Naive thymus-derived CD4-positive, alpha-beta T cell (primary cell): ENCODE results near the gene CARD14. TPM values are rescaled to one million over a fixed set of nuclear protein-coding genes. Genes with fewer than 3 reads are reported as not detected.
"Not testable (repeated sequence)": the region's sequence is repeated elsewhere in the genome, so short reads cannot be mapped to it uniquely, and the experiment has no call there.

Experiments used
- ATAC-seq: fragments of 150-1000 bp; cut with Tn5 transposase; 2 replicates; pipeline ENCODE4 v1.10.0; 2021; ENCODE audit warnings: mild to moderate bottlenecking, moderate library complexity
- CTCF ChIA-PET: fragments of 350-600 bp; sonication (Branson Sonifier 250); formaldehyde crosslinking; loops from one replicate; lab custom pipeline; 2021; ENCODE audit warnings: antibody characterized with exemption; lab: Charles Lee
- POLR2A ChIA-PET: fragments of 350-600 bp; sonication (Branson Sonifier 250); formaldehyde crosslinking; loops from one replicate; lab custom pipeline; 2021; ENCODE audit warnings: antibody characterized with exemption, inconsistent platforms; lab: Charles Lee
- DNase-seq, 9 donors: peaks; one replicate each; pipeline versions ENCODE4 v3.0.0 to v3.0.0-alpha.2; 2020 to 2022; ENCODE audit warnings: mixed read lengths in 1 of 9
- H3K27ac ChIP-seq: one replicate; pipeline ENCODE4 v1.7.0; 2013; ENCODE audit warnings: mild to moderate bottlenecking, low read depth, low read length, moderate library complexity
- H3K27me3 ChIP-seq, 2 donors: one replicate each; pipeline ENCODE4 v1.7.0; 2013; ENCODE audit warnings: low read length in 2 of 2, mild to moderate bottlenecking in 2 of 2, moderate library complexity in 2 of 2; ENCODE audit not compliant: control insufficient read depth in 2 of 2, insufficient read depth in 2 of 2
- H3K36me3 ChIP-seq, 3 experiments: 1 replicate in 2 of 3; 2 replicates in 1 of 3; pipeline ENCODE4 v1.7.0; 2013; ENCODE audit warnings: low read length in 3 of 3, mild to moderate bottlenecking in 3 of 3, moderate library complexity in 1 of 3; ENCODE audit not compliant: insufficient read depth in 3 of 3, control insufficient read depth in 2 of 3
- H3K4me1 ChIP-seq, 2 donors: one replicate each; pipeline ENCODE4 v1.7.0; 2013; ENCODE audit warnings: low read length in 2 of 2, mild to moderate bottlenecking in 2 of 2, moderate library complexity in 1 of 2; ENCODE audit not compliant: control insufficient read depth in 2 of 2, insufficient read depth in 2 of 2
- H3K4me3 ChIP-seq: 2 replicates; pipeline ENCODE4 v1.7.0; 2013; ENCODE audit warnings: mild to moderate bottlenecking, low read length
- H3K9me3 ChIP-seq, 3 experiments: 1 replicate in 2 of 3; 2 replicates in 1 of 3; pipeline ENCODE4 v1.7.0; 2013; ENCODE audit warnings: low read length in 3 of 3; ENCODE audit not compliant: control insufficient read depth in 2 of 3
- H3K27ac Mint-ChIP-seq, 9 donors: one replicate each; pipeline ENCODE4 v1.8.0; 2020 to 2022; ENCODE audit warnings: mixed read lengths in 9 of 9, mild to moderate bottlenecking in 8 of 9, moderate library complexity in 5 of 9, inconsistent platforms in 2 of 9
- H3K27me3 Mint-ChIP-seq, 5 donors: one replicate each; pipeline ENCODE4 v1.8.0; 2021 to 2022; ENCODE audit warnings: mixed read lengths in 5 of 5, mild to moderate bottlenecking in 1 of 5
- H3K36me3 Mint-ChIP-seq, 5 donors: one replicate each; pipeline ENCODE4 v1.8.0; 2020 to 2022; ENCODE audit warnings: mixed read lengths in 5 of 5, mild to moderate bottlenecking in 3 of 5, inconsistent platforms in 1 of 5
- H3K4me1 Mint-ChIP-seq, 7 donors: one replicate each; pipeline ENCODE4 v1.8.0; 2020 to 2022; ENCODE audit warnings: mixed read lengths in 7 of 7, mild to moderate bottlenecking in 3 of 7, inconsistent platforms in 1 of 7
- H3K4me3 Mint-ChIP-seq, 10 donors: one replicate each; pipeline ENCODE4 v1.8.0; 2020 to 2022; ENCODE audit warnings: mild to moderate bottlenecking in 10 of 10, mixed read lengths in 10 of 10, moderate library complexity in 6 of 10, inconsistent platforms in 2 of 10
- H3K9me3 Mint-ChIP-seq, 11 donors: one replicate each; pipeline ENCODE4 v1.8.0; 2020 to 2022; ENCODE audit warnings: mixed read lengths in 11 of 11, mild to moderate bottlenecking in 4 of 11, inconsistent platforms in 1 of 11, moderate library complexity in 1 of 11
- intact Hi-C, 2 donors: fragments of 100-400 bp; cut with micrococcal nuclease; formaldehyde crosslinking; loops; one replicate each; pipeline ENCODE4 v1.15.1; 2023
- polyA plus RNA-seq, 2 donors: library from polyadenylated mRNA; unstranded; fragments of 300-500 nt; fragmentation: Illumina TruSeq; gene quantifications; one replicate each; pipeline ENCODE4 v1.2.3, GENCODE V29; 2021
- total RNA-seq, 6 experiments: library from RNA in 5 of 6; stranded (reverse) in 5 of 6; gene quantifications; 1 replicate in 5 of 6; 2 replicates in 1 of 6; pipeline ENCODE4 v1.2.3 and lab custom pipeline; 2021 to 2026

CARD14 gene
- total and polyA plus RNA-seq, 7 experiments from 2014 or later = 0.24 to 0.57 (median 0.30) TPM; not detected in 4

DNA sequence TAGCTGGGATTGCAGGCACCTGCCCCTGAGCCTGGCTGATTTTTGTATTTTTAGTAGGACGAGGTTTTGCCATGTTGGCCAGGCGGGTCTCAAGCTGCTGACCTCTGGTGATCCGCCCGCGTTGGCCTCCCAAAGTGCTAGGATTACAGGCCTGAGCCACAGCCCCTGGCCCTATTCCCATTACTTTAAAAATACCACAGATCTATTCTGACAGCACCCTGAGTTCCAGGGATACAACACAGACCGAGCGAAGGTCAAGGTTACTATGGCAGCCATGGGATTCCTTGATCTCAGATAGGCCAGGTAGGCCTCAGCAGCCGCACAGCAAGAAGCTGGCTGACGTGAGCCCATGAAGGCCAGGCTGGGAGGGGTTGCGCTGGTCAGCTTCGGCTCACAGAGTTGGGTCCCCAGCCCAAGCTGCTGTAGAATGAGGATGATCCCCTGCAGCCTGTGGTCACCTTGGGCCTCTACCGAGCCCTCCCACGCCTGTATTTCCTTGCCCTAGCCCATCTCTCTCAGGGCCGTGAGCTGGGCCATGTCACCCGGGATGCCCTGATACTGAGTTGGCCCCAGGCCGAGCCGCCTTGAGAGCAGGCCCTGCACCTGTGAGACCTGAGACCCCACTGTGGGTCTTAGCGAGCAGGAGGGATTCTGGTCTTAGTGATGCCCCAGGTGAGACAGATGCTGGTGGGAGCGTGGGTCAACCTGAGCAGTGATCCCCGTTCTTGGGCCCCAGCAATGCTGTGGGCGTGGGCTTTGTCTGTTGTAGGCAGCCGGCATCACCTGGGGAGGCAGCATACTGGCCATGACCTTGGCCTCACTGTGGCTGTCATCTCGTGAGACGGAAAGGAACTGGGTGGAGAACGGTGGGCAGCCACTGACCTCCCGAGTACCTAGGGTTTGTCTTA lies 74.0 kb downstream of the CARD14 start:
- H3K27me3 Mint-ChIP-seq = no peaks in the 10 kb centered on the region
- ChIA-PET CTCF (no interaction called here), POLR2A (no interaction called here)
- intact Hi-C loops = no loop called here
- peaks cover 0 to 12% (median 8%) of the 10 kb centered on the region in 5 donors for H3K36me3 Mint-ChIP-seq
- H3K9me3 Mint-ChIP-seq = no peaks in the 10 kb centered on the region
- H3K4me1 Mint-ChIP-seq = no peaks in the 10 kb centered on the region
- no peak overlapping the region for H3K27ac Mint-ChIP-seq
- DNase-seq = no peak
- no peak overlapping the region for H3K4me3 Mint-ChIP-seq
- peaks cover 0 to 64% (median 4%) of the 10 kb centered on the region in 3 experiments for H3K36me3 ChIP-seq
- no peaks in the 10 kb centered on the region for H3K27me3 ChIP-seq
- no peak for ATAC-seq
- no peaks in the 10 kb centered on the region for H3K4me1 ChIP-seq
- H3K27ac ChIP-seq = no peak overlapping the region
- no peak overlapping the region for H3K4me3 ChIP-seq
- H3K9me3 ChIP-seq = no peaks in the 10 kb centered on the region

DNA sequence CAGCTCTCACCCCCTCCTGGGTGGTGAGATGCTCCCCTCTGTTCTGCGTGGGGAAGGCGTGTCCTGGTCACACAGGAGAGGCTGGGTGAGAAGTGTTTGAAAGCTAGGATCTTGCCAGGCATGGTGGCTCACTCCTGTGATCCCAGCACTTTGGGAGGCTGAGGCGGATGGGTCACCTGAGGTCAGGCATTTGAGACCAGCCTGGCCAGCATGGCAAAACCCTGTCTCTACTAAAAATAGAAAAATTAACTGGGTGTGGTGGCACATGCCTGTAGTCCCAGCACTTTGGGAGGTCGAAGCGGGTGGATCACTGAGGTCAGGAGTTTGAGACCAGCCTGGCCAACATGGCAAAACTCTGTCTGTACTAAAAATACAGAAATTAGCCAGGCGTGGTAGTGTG lies 74.6 kb downstream of the CARD14 start:
- H3K4me1 Mint-ChIP-seq, CTCF ChIA-PET, H3K27ac Mint-ChIP-seq: not testable (repeated sequence)

DNA sequence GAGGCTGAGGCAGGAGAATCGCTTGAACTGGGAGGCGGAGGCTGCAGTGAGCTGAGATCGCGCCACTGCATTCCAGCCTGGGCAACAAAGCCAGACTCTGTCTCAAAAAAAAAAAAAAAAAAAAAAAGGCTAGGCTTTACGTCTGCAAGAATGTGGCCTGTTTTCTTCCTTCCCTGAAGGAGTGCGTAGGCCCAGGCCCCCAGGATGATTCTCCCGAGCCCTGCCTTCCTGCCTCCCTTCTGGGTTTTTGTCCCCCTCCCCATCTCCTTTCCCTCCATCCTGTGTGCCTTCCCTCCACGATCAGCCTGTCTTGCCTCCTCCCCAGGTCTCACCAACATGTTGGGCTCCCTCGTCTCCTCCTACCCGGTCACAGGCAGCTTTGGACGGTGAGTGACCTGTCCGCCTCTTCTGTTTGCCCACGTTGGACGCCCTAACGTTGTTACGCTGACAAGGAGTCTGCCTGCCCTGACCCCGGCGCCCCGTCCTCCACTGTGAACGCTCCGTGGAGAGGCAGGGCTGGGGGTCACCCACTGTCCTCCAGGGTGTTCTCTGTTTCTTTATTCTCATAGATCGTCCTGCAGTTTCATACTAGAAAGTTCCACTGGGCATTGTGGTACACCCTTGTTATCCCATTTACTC lies 75.2 kb downstream of the CARD14 start:
- Histone ChIP-seq H3K9me3 (no peaks in the 10 kb centered on the region), H3K27me3 (no peaks in the 10 kb centered on the region), H3K4me3 (no peak overlapping the region), H3K27ac (no peak overlapping the region), H3K4me1 (no peaks in the 10 kb centered on the region), H3K36me3 (peaks cover 0 to 70% (median 4%) of the 10 kb centered on the region in 3 experiments)
- ATAC-seq (no peak), DNase-seq (no peak)
- ChIA-PET POLR2A (interaction anchor here (0.7 kb wide), 1 partner anchor 39 kb away, joined by 3 read pairs; no protein-coding TSS in a partner anchor), CTCF (no interaction called here)
- Mint-ChIP-seq H3K4me1 (no peaks in the 10 kb centered on the region), H3K4me3 (no peak overlapping the region), H3K36me3 (peaks cover 0 to 12% (median 8%) of the 10 kb centered on the region in 5 donors), H3K27me3 (no peaks in the 10 kb centered on the region), H3K27ac (no peak overlapping the region), H3K9me3 (no peaks in the 10 kb centered on the region)
- intact Hi-C loops = no loop called here

More for the DNA sequence above, 74.6 kb downstream of the CARD14 start:
- H3K27me3 ChIP-seq, H3K9me3 Mint-ChIP-seq, H3K4me1 ChIP-seq, H3K9me3 ChIP-seq, H3K4me3 Mint-ChIP-seq, H3K27ac ChIP-seq, H3K4me3 ChIP-seq, ATAC-seq, intact Hi-C loops, DNase-seq, H3K27me3 Mint-ChIP-seq: not testable (repeated sequence)
- POLR2A ChIA-PET = interaction anchor here (0.7 kb wide), 1 partner anchor 39 kb away, joined by 3 read pairs; no protein-coding TSS in a partner anchor
- peaks cover 0 to 70% (median 4%) of the 10 kb centered on the region in 3 experiments for H3K36me3 ChIP-seq
- H3K36me3 Mint-ChIP-seq = peaks cover 0 to 12% (median 8%) of the 10 kb centered on the region in 5 donors

DNA sequence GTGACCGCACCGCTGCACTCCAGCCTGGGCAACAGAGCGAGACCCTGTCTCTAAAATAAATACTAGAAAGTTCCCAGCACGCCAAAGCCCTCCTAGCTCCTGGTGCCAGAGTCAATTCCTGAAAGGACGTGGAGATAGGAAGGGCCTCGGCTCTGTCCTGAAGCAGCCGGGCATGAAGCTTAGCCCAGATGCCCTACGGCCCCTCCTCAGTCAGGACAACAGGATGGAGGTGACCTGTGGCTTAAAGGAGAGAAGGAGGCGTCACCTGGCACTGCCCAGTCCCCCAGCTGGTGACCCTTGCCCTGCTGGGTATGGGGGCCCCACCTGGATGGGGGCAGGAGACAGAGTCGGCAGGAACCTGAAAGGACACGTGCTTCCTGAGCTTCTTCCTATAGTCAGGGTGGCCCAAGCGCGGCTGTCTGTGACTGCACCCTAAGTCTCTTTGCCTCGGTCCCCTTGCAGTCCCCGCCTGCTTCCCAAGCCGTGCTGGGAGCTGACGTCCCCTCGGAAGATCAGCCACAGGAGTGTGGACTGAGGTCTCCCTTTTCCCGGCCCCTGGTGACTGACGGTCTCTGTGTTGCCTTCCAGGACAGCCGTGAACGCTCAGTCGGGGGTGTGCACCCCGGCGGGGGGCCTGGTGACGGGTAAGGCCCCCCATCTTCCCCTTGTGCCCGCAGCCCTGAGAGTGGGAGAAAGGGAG lies 75.9 kb downstream of the CARD14 start:
- H3K36me3 ChIP-seq = peaks cover 0 to 69% (median 4%) of the 10 kb centered on the region in 3 experiments
- H3K4me3 Mint-ChIP-seq = no peak overlapping the region
- H3K4me3 ChIP-seq = no peak overlapping the region
- H3K36me3 Mint-ChIP-seq = peaks cover 0 to 12% (median 8%) of the 10 kb centered on the region in 5 donors
- no peaks in the 10 kb centered on the region for H3K4me1 Mint-ChIP-seq
- intact Hi-C loops = no loop called here
- ChIA-PET POLR2A (no interaction called here), CTCF (no interaction called here)
- DNase-seq (no peak), ATAC-seq (no peak)
- H3K27ac Mint-ChIP-seq = no peak overlapping the region
- no peaks in the 10 kb centered on the region for H3K27me3 ChIP-seq
- no peak overlapping the region for H3K27ac ChIP-seq
- H3K9me3 Mint-ChIP-seq = no peaks in the 10 kb centered on the region
- no peaks in the 10 kb centered on the region for H3K4me1 ChIP-seq
- no peaks in the 10 kb centered on the region for H3K9me3 ChIP-seq
- no peaks in the 10 kb centered on the region for H3K27me3 Mint-ChIP-seq

DNA sequence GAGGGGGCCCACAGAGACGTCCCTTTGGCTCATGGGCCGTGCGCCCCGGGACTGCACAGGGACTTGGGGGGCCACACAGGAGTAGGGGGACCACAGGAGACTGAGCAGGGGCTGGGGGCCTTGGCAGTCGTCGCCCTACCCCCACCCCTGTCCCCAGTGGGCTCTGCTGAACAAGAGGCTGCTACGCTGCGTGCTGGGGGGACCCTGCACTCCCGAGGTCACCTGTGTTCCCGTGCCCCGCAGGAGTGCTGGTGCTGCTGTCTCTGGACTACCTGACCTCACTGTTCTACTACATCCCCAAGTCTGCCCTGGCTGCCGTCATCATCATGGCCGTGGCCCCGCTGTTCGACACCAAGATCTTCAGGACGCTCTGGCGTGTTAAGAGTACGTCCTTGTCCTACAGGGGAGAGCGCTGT lies 76.4 kb downstream of the CARD14 start:
- peaks cover 0 to 10% (median 8%) of the 10 kb centered on the region in 5 donors for H3K36me3 Mint-ChIP-seq
- H3K27me3 Mint-ChIP-seq = no peaks in the 10 kb centered on the region
- Histone ChIP-seq H3K27ac (no peak overlapping the region), H3K9me3 (no peaks in the 10 kb centered on the region), H3K27me3 (no peaks in the 10 kb centered on the region), H3K36me3 (peaks cover 0 to 64% (median under 1%) of the 10 kb centered on the region in 3 experiments), H3K4me3 (no peak overlapping the region), H3K4me1 (no peaks in the 10 kb centered on the region)
- intact Hi-C loops = no loop called here
- DNase-seq (no peak), ATAC-seq (no peak)
- peak overlapping the region in 1 of 10 donors; percentile 51 for H3K4me3 Mint-ChIP-seq
- no peaks in the 10 kb centered on the region for H3K9me3 Mint-ChIP-seq
- POLR2A ChIA-PET = no interaction called here
- CTCF ChIA-PET = no interaction called here
- H3K27ac Mint-ChIP-seq = no peak overlapping the region
- H3K4me1 Mint-ChIP-seq = no peaks in the 10 kb centered on the region

DNA sequence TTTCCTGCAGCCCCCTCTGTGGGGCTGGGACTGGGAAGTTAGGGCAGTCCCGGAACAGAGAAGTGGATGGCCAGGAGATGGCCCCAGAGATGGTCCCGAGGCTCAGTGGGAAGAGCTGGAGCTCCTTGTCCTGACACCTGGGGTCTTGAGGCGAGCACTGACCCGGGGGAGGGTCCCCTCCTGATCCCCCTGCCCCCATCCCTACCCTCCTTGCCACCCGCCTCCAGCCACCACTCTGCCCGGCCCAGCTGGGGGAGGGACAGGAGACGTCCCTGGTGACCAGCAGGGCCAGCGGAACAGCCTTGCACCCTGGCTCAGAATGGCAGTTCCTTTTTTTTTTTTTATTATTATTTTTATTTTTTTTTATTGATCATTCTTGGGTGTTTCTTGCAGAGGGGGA lies 76.9 kb downstream of the CARD14 start:
- Mint-ChIP-seq H3K36me3 (peaks cover 0 to 6% (median 4%) of the 10 kb centered on the region in 5 donors), H3K27me3 (no peaks in the 10 kb centered on the region), H3K27ac (no peak overlapping the region), H3K9me3 (no peaks in the 10 kb centered on the region), H3K4me3 (peak overlapping the region in 1 of 10 donors; percentile 51), H3K4me1 (peaks cover 0 to 1% (median 0%) of the 10 kb centered on the region in 7 donors)
- DNase-seq (no peak), ATAC-seq (no peak)
- Histone ChIP-seq H3K36me3 (peaks cover 0 to 59% (median 0%) of the 10 kb centered on the region in 3 experiments), H3K4me3 (no peak overlapping the region), H3K9me3 (no peaks in the 10 kb centered on the region), H3K27ac (no peak overlapping the region), H3K27me3 (no peaks in the 10 kb centered on the region), H3K4me1 (no peaks in the 10 kb centered on the region)
- ChIA-PET POLR2A (no interaction called here), CTCF (no interaction called here)
- intact Hi-C loops = no loop called here
